IPS-18c (cell line): ENCODE results near the gene CLDN6.

ENCODE experiments used
- H3K4me3 ChIP-seq: 2 replicates; pipeline ENCODE4 v1.7.0; 2013; ENCODE audit warnings: low read depth, mild to moderate bottlenecking, low read length, moderate library complexity; ENCODE audit not compliant: insufficient read depth
- H3K9me3 ChIP-seq: one replicate; pipeline ENCODE4 v1.6.1; 2013; ENCODE audit warnings: mild to moderate bottlenecking, low read length, moderate library complexity; ENCODE audit not compliant: control insufficient read depth, insufficient read depth

Gene CLDN6

GRCh38 chr16:2987286-2987685 lies 30.7 kb downstream of the CLDN6 start:
- no peaks in the 10 kb centered on the region for H3K9me3 ChIP-seq
- H3K4me3 ChIP-seq = no peak overlapping the region

- H3K4me3 ChIP-seq = no peak overlapping the region
- H3K9me3 ChIP-seq = no peaks in the 10 kb centered on the region
Observed at GRCh38 chr16:2986623-2987188, 31.3 kb downstream of the CLDN6 start.

GRCh38 chr16:2985893-2986355 lies 32.1 kb downstream of the CLDN6 start:
- peaks cover 2% of the 10 kb centered on the region for H3K9me3 ChIP-seq
- H3K4me3 ChIP-seq = no peak overlapping the region

- Histone ChIP-seq H3K4me3 (no peak overlapping the region), H3K9me3 (peaks cover 2% of the 10 kb centered on the region)
Observed at GRCh38 chr16:2985462-2985861, 32.5 kb downstream of the CLDN6 start.

- H3K4me3 ChIP-seq = no peak overlapping the region; the same call in 1 of the 2 replicates
- peaks cover 2% of the 10 kb centered on the region for H3K9me3 ChIP-seq
Observed at GRCh38 chr16:2983706-2984136, 34.3 kb downstream of the CLDN6 start.

GRCh38 chr16:2982402-2982801 lies 35.6 kb downstream of the CLDN6 start:
- Histone ChIP-seq H3K9me3 (peaks cover 2% of the 10 kb centered on the region), H3K4me3 (no peak overlapping the region)

- H3K4me3 ChIP-seq = peak overlapping the region; percentile 32; the same call in 1 of the 2 replicates
- peaks cover 2% of the 10 kb centered on the region for H3K9me3 ChIP-seq
Observed at GRCh38 chr16:2981899-2982250, 36.1 kb downstream of the CLDN6 start.

GRCh38 chr16:2981177-2981898 lies 36.6 kb downstream of the CLDN6 start:
- Histone ChIP-seq H3K9me3 (peaks cover 2% of the 10 kb centered on the region), H3K4me3 (peak overlapping the region; percentile 96)

- Histone ChIP-seq H3K4me3 (peak within 1 kb of the TSS; percentile 96), H3K9me3 (peaks cover 2% of the 10 kb centered on the region)
Observed at GRCh38 chr16:2980227-2981176, 37.5 kb downstream of the CLDN6 start, which contains the start of gene PKMYT1. PKMYT1 (minus strand) TSS chr16:2980446; CDS start chr16:2979657, 789 bp downstream.

- peaks cover 2% of the 10 kb centered on the region for H3K9me3 ChIP-seq
- peak overlapping the region; percentile 96 for H3K4me3 ChIP-seq
Observed at GRCh38 chr16:2979669-2980226, 38.2 kb downstream of the CLDN6 start.

- peaks cover 4% of the 10 kb centered on the region for H3K9me3 ChIP-seq
- no peak overlapping the region for H3K4me3 ChIP-seq
Observed at GRCh38 chr16:2977440-2977839, 40.5 kb downstream of the CLDN6 start.

GRCh38 chr16:2976673-2977072 lies 41.3 kb downstream of the CLDN6 start:
- no peak overlapping the region for H3K4me3 ChIP-seq
- peaks cover 4% of the 10 kb centered on the region for H3K9me3 ChIP-seq

GRCh38 chr16:2976201-2976600 lies 41.8 kb downstream of the CLDN6 start:
- H3K4me3 ChIP-seq = no peak overlapping the region
- H3K9me3 ChIP-seq = peaks cover 2% of the 10 kb centered on the region

- Histone ChIP-seq H3K9me3 (peaks cover 2% of the 10 kb centered on the region), H3K4me3 (no peak overlapping the region)
Observed at GRCh38 chr16:2975161-2975795, 42.7 kb downstream of the CLDN6 start.

GRCh38 chr16:2974319-2975056 lies 43.5 kb downstream of the CLDN6 start:
- no peak overlapping the region for H3K4me3 ChIP-seq

GRCh38 chr16:2973605-2974318 lies 44.2 kb downstream of the CLDN6 start:
- Histone ChIP-seq H3K9me3 (peaks cover 2% of the 10 kb centered on the region), H3K4me3 (no peak overlapping the region)

More at GRCh38 chr16:2974319-2975056, 43.5 kb downstream of the CLDN6 start:
- peaks cover 2% of the 10 kb centered on the region for H3K9me3 ChIP-seq
